GM23338 (cell line): ENCODE data around the gene CIAO2A. TPM values are rescaled to one million over a fixed set of nuclear protein-coding genes. Genes with fewer than 3 reads are reported as not detected.

Source experiments
- ATAC-seq: fragments of 200-7000 bp; cut with Tn5 transposase; 3 replicates; pipeline ENCODE4 v1.9.1; 2020
- DNase-seq: peaks from one replicate; pipeline ENCODE4 v3.0.0-alpha.2; 2015; ENCODE audit warnings: low spot score
- H2AFZ ChIP-seq: fragments of 200-600 bp; sonication (generic); 2 replicates; pipeline ENCODE4 v1.8.0; 2016; ENCODE audit warnings: antibody characterized with exemption, mild to moderate bottlenecking, moderate library complexity
- H3F3A ChIP-seq: fragments of 200-600 bp; sonication (generic); replicated peaks from 2 replicates; pipeline ENCODE4 v1.8.0; 2017; ENCODE audit warnings: antibody characterized with exemption, mixed run types, low read depth
- H3K27ac ChIP-seq: fragments of 200-600 bp; sonication (generic); 2 replicates; pipeline ENCODE4 v1.6.1; 2016; ENCODE audit warnings: low read depth
- H3K27me3 ChIP-seq: fragments of 200-600 bp; sonication (generic); 2 replicates; pipeline ENCODE4 v1.8.0; 2016; ENCODE audit warnings: mild to moderate bottlenecking, mixed run types, moderate library complexity; ENCODE audit not compliant: insufficient read depth
- H3K36me3 ChIP-seq: fragments of 200-600 bp; sonication (generic); 2 replicates; pipeline ENCODE4 v1.8.0; 2016; ENCODE audit warnings: mild to moderate bottlenecking; ENCODE audit not compliant: insufficient read depth
- H3K4me1 ChIP-seq: fragments of 200-600 bp; sonication (generic); 2 replicates; pipeline ENCODE4 v1.8.0; 2016; ENCODE audit warnings: mild to moderate bottlenecking, moderate library complexity; ENCODE audit not compliant: insufficient read depth
- H3K4me2 ChIP-seq: fragments of 200-600 bp; sonication (generic); 2 replicates; pipeline ENCODE4 v1.7.1; 2017; ENCODE audit warnings: mixed run types
- H3K4me3 ChIP-seq: fragments of 200-600 bp; sonication (generic); 2 replicates; pipeline ENCODE4 v1.6.1; 2016; ENCODE audit warnings: mixed run types
- H3K79me2 ChIP-seq: fragments of 200-600 bp; sonication (generic); replicated peaks from 2 replicates; pipeline ENCODE4 v1.8.0; 2017; ENCODE audit warnings: mild to moderate bottlenecking; ENCODE audit not compliant: insufficient read depth
- H3K9me2 ChIP-seq: fragments of 200-600 bp; sonication (generic); 2 replicates; pipeline ENCODE4 v1.8.0; 2017; ENCODE audit not compliant: insufficient read depth
- H4K20me1 ChIP-seq: fragments of 200-600 bp; sonication (generic); replicated peaks from 2 replicates; pipeline ENCODE4 v1.8.0; 2017; ENCODE audit warnings: mild to moderate bottlenecking; ENCODE audit not compliant: insufficient read depth
- H3K27ac Mint-ChIP-seq: 2 replicates; pipeline ENCODE4 v1.8.0; 2020; ENCODE audit warnings: inconsistent platforms, mild to moderate bottlenecking, moderate library complexity, mixed read lengths
- H3K27me3 Mint-ChIP-seq: 3 replicates; pipeline ENCODE4 v1.8.0; 2022; ENCODE audit warnings: low read depth, mild to moderate bottlenecking, moderate library complexity, mixed read lengths, inconsistent platforms; ENCODE audit not compliant: insufficient read depth, poor library complexity
- H3K36me3 Mint-ChIP-seq: 3 replicates; pipeline ENCODE4 v1.8.0; 2021; ENCODE audit warnings: low read depth, mild to moderate bottlenecking, inconsistent platforms, moderate library complexity, mixed read lengths
- H3K4me1 Mint-ChIP-seq: 3 replicates; pipeline ENCODE4 v1.8.0; 2020; ENCODE audit warnings: mild to moderate bottlenecking, inconsistent platforms, mixed read lengths
- H3K4me3 Mint-ChIP-seq: 3 replicates; pipeline ENCODE4 v1.8.0; 2021; ENCODE audit warnings: moderate library complexity, mild to moderate bottlenecking, inconsistent platforms, mixed read lengths
- H3K9me3 Mint-ChIP-seq: 3 replicates; pipeline ENCODE4 v1.8.0; 2020; ENCODE audit warnings: moderate library complexity, mild to moderate bottlenecking, inconsistent platforms, mixed read lengths
- CREB1 ChIP-seq: fragments of 250-450 bp; sonication (Bioruptor Pico); IDR thresholded peaks from 2 replicates; pipeline ENCODE4 v1.5.0; 2020; ENCODE audit warnings: low read depth, mild to moderate bottlenecking, moderate library complexity
- CTCF ChIP-seq, 2 experiments: fragments of 200-600 bp in 1 of 2; sonication (generic) in 1 of 2; conservative IDR thresholded peaks; 2 replicates each; pipeline versions ENCODE4 v1.5.1 to v1.6.1; 2016 to 2017; ENCODE audit warnings: antibody characterized with exemption in 2 of 2, low read depth in 2 of 2, mild to moderate bottlenecking in 2 of 2, moderate library complexity in 1 of 2
- ETS1 ChIP-seq: IDR thresholded peaks from 2 replicates; pipeline ENCODE4 v1.6.1; 2016; ENCODE audit warnings: antibody characterized with exemption
- EZH2 ChIP-seq: fragments of 200-600 bp; sonication (generic); IDR thresholded peaks from one replicate; pipeline ENCODE4 v1.8.0; 2017; ENCODE audit warnings: antibody characterized with exemption, mild to moderate bottlenecking, low read depth; ENCODE audit not compliant: unreplicated experiment
- EZH2phosphoT487 ChIP-seq: fragments of 200-600 bp; sonication (generic); IDR thresholded peaks from one replicate; pipeline ENCODE4 v1.8.1; 2018; ENCODE audit warnings: antibody characterized with exemption; ENCODE audit not compliant: unreplicated experiment
- JUNB ChIP-seq: IDR thresholded peaks from one replicate; pipeline ENCODE4 v1.6.1; 2016; ENCODE audit warnings: antibody characterized with exemption; ENCODE audit not compliant: unreplicated experiment
- POLR2AphosphoS5 ChIP-seq: IDR thresholded peaks from 2 replicates; pipeline ENCODE4 v1.6.1; 2016; ENCODE audit warnings: antibody characterized with exemption, low read depth
- REST ChIP-seq: IDR thresholded peaks from one replicate; pipeline ENCODE4 v1.6.1; 2018; ENCODE audit warnings: antibody characterized with exemption; ENCODE audit not compliant: unreplicated experiment
- STAT1 ChIP-seq: IDR thresholded peaks from one replicate; pipeline ENCODE4 v1.6.1; 2016; ENCODE audit warnings: antibody characterized with exemption; ENCODE audit not compliant: unreplicated experiment
- ZNF114 ChIP-seq: fragments of 250-450 bp; sonication (Bioruptor Pico); IDR thresholded peaks from 2 replicates; pipeline ENCODE4 v1.5.0; 2020; ENCODE audit warnings: mild to moderate bottlenecking, moderate library complexity
- ZNF331 ChIP-seq: fragments of 250-450 bp; sonication (Bioruptor Pico); IDR thresholded peaks from 2 replicates; pipeline ENCODE4 v1.5.0; 2020; ENCODE audit warnings: low read depth, mild to moderate bottlenecking, moderate library complexity
- polyA plus RNA-seq: library from polyadenylated mRNA; unstranded; fragments of >200 nt; fragmentation: Nextera tagmentation; extraction: Ambion mirVana; gene quantifications from 2 replicates; pipeline ENCODE4 v1.2.1, GENCODE V29; 2016
- total RNA-seq: library from RNA; depleted of rRNA; stranded (reverse); fragments of >200 nt; shearing (Covaris generic); gene quantifications from 2 replicates; pipeline ENCODE4 v1.2.3, GENCODE V29; 2014

Gene CIAO2A
- total and polyA plus RNA-seq, 2 experiments from 2014 or later, result 132 to 318 TPM

- TF ChIP-seq CTCF (conservative IDR thresholded peaks at IDR 0.05; ENCODE audit: low read depth in 2 of 2), result no peak
- TF ChIP-seq ZNF114 (CRISPR knock-in tag), result no peak
- TF ChIP-seq ZNF331 (CRISPR knock-in tag), result no peak
- no peak for TF ChIP-seq EZH2
- no peak for TF ChIP-seq ETS1
- no peak for TF ChIP-seq EZH2phosphoT487
- TF ChIP-seq STAT1, result no peak
- TF ChIP-seq REST, result no peak
- TF ChIP-seq JUNB, result no peak
Observed at GRCh38 chr15:64051407-64052259, 42.0 kb downstream of the CIAO2A start (continued).

- H3K9me3 Mint-ChIP-seq, result no peaks in the 10 kb centered on the region
- Histone ChIP-seq H3K36me3 (no peaks in the 10 kb centered on the region), H3K4me3 (no peak overlapping the region), H3K79me2 (no peaks in the 10 kb centered on the region), H3K27ac (no peak overlapping the region), H3K9me2 (no peaks in the 10 kb centered on the region), H2AFZ (no peak overlapping the region), H3K27me3 (peaks cover 16% of the 10 kb centered on the region), H3F3A (no peaks in the 10 kb centered on the region), H3K4me1 (peaks cover 9% of the 10 kb centered on the region; the same call in 1 of the 2 replicates), H3K4me2 (no peak overlapping the region), H4K20me1 (no peaks in the 10 kb centered on the region)
- peaks cover 9% of the 10 kb centered on the region for H3K4me1 Mint-ChIP-seq
- no peak for DNase-seq
- no peak for ATAC-seq
- no peaks in the 10 kb centered on the region for H3K36me3 Mint-ChIP-seq
- H3K4me3 Mint-ChIP-seq, result no peak overlapping the region
- H3K27me3 Mint-ChIP-seq, result peaks cover 19% of the 10 kb centered on the region
- no peak overlapping the region for H3K27ac Mint-ChIP-seq
- no peak for TF ChIP-seq EZH2
- no peak for TF ChIP-seq ZNF331 (CRISPR knock-in tag)
- TF ChIP-seq ETS1, result no peak
- TF ChIP-seq CREB1 (CRISPR knock-in tag), result no peak
- no peak for TF ChIP-seq POLR2AphosphoS5
Observed at GRCh38 chr15:64051093-64051402, 42.6 kb downstream of the CIAO2A start.
